OCI-LY7 (cell line): ENCODE data around the gene GFAP. TPM values are rescaled to one million over a fixed set of nuclear protein-coding genes. Genes with fewer than 3 reads are reported as not detected.

Source experiments
- BruUV-seq: library from RNA; stranded (reverse); fragments of 400-500 nt; replicated peaks from 2 replicates; lab custom pipeline; 2021; lab: Mats Ljungman, UMichigan
- CTCF ChIA-PET: fragments of 300-600 bp; sonication (Branson Sonifier 250); formaldehyde crosslinking; loops from one replicate; lab custom pipeline; 2022; ENCODE audit warnings: antibody characterized with exemption; ENCODE audit not compliant: unreplicated experiment; lab: Charles Lee
- POLR2A ChIA-PET: fragments of 300-600 bp; sonication (Branson Sonifier 250); formaldehyde crosslinking; loops from one replicate; lab custom pipeline; 2022; ENCODE audit warnings: antibody characterized with exemption; lab: Charles Lee
- DNase-seq: peaks from one replicate; pipeline ENCODE4 v3.0.0-alpha.2; 2015; ENCODE audit warnings: low spot score
- H2AFZ ChIP-seq: fragments of 200-600 bp; sonication (generic), shearing (Covaris generic); 2 replicates; pipeline ENCODE4 v1.6.1; 2014; ENCODE audit warnings: mild to moderate bottlenecking, antibody characterized with exemption, low read length, moderate library complexity
- H3K27ac ChIP-seq: fragments of 200-600 bp; sonication (generic); 2 replicates; pipeline ENCODE4 v1.5.1; 2014; ENCODE audit warnings: mixed run types, low read depth, mild to moderate bottlenecking, moderate library complexity, low read length, inconsistent platforms; ENCODE audit not compliant: poor library complexity, severe bottlenecking
- H3K36me3 ChIP-seq: fragments of 200-600 bp; sonication (generic); 2 replicates; pipeline ENCODE4 v1.6.1; 2014; ENCODE audit warnings: mild to moderate bottlenecking, antibody characterized with exemption, low read length, moderate library complexity, mixed read lengths; ENCODE audit not compliant: insufficient read depth
- H3K4me1 ChIP-seq: fragments of 200-600 bp; sonication (generic); 2 replicates; pipeline ENCODE4 v1.5.1; 2014; ENCODE audit warnings: mild to moderate bottlenecking, low read length; ENCODE audit not compliant: insufficient read depth, poor library complexity, severe bottlenecking
- H3K4me2 ChIP-seq: fragments of 200-600 bp; sonication (generic); 2 replicates; pipeline ENCODE4 v1.6.1; 2014; ENCODE audit warnings: mild to moderate bottlenecking, low read length
- H3K4me3 ChIP-seq: fragments of 200-600 bp; sonication (generic); 2 replicates; pipeline ENCODE4 v1.5.1; 2014; ENCODE audit warnings: mild to moderate bottlenecking, low read depth, low read length; ENCODE audit not compliant: poor library complexity, severe bottlenecking
- H3K79me2 ChIP-seq: fragments of 200-600 bp; sonication (generic); 2 replicates; pipeline ENCODE4 v1.6.1; 2016; ENCODE audit warnings: low read depth, mild to moderate bottlenecking, low read length, moderate library complexity, mixed read lengths; ENCODE audit not compliant: insufficient read depth
- H3K9me2 ChIP-seq: fragments of 200-600 bp; sonication (generic); 2 replicates; pipeline ENCODE4 v1.6.1; 2016; ENCODE audit warnings: mild to moderate bottlenecking, low read length, mixed read lengths; ENCODE audit not compliant: insufficient read depth
- H3K9me3 ChIP-seq: fragments of 200-600 bp; sonication (generic); 2 replicates; pipeline ENCODE4 v1.6.1; 2014; ENCODE audit warnings: mild to moderate bottlenecking, mixed run types, low read length, mixed read lengths
- H4K20me1 ChIP-seq: fragments of 200-600 bp; sonication (generic); 2 replicates; pipeline ENCODE4 v1.6.1; 2014; ENCODE audit warnings: mild to moderate bottlenecking, antibody characterized with exemption, low read length, moderate library complexity, mixed read lengths; ENCODE audit not compliant: insufficient read depth
- CTCF ChIP-seq: fragments of 200-600 bp; sonication (generic); conservative IDR thresholded peaks from 2 replicates; pipeline ENCODE4 v1.5.1; 2014; ENCODE audit warnings: mild to moderate bottlenecking, antibody characterized with exemption, low read length, moderate library complexity, mixed read lengths
- EZH2phosphoT487 ChIP-seq: fragments of 200-600 bp; sonication (generic); IDR thresholded peaks from 2 replicates; pipeline ENCODE4 v1.6.1; 2018; ENCODE audit warnings: low read depth, borderline replicate concordance, mild to moderate bottlenecking, mixed run types, antibody characterized with exemption, low read length, moderate library complexity, mixed read lengths
- intact Hi-C: fragments of 100-400 bp; cut with micrococcal nuclease; formaldehyde crosslinking; loops from one replicate; pipeline ENCODE4 v1.10.0; 2022; ENCODE audit not compliant: unreplicated experiment
- total RNA-seq, 2 experiments: library from RNA; depleted of rRNA in 1 of 2; stranded (reverse); fragments of >200 nt in 1 of 2; shearing (Covaris generic) in 1 of 2; gene quantifications; 2 replicates each; pipeline ENCODE4 v1.2.3, GENCODE V29; 2014 to 2022

The GFAP gene
- total RNA-seq, 2 experiments from 2014 or later, result not detected

GRCh38 chr17:44925731-44926697 lies 10.7 kb upstream of the GFAP start:
- no peak overlapping the region for H3K4me3 ChIP-seq
- TF ChIP-seq EZH2phosphoT487, result no peak
- no peak for TF ChIP-seq CTCF
- H3K4me2 ChIP-seq, result no peak overlapping the region
- no peaks in the 10 kb centered on the region for H3K9me3 ChIP-seq
- no peak overlapping the region for H3K27ac ChIP-seq
- POLR2A ChIA-PET, result interaction anchor here (0.6 kb wide), 1 partner anchor 101 kb away, joined by 5 read pairs; no protein-coding TSS in a partner anchor
- peaks cover 6% of the 10 kb centered on the region for H3K4me1 ChIP-seq
- H3K9me2 ChIP-seq, result no peaks in the 10 kb centered on the region
- H2AFZ ChIP-seq, result no peak overlapping the region
- BruUV-seq, result no TSS peak
- CTCF ChIA-PET, result no interaction called here
- H3K79me2 ChIP-seq, result no peaks in the 10 kb centered on the region
- H3K36me3 ChIP-seq, result peaks cover 56% of the 10 kb centered on the region
- intact Hi-C loops, result no loop called here
- no peak for DNase-seq
- no peaks in the 10 kb centered on the region for H4K20me1 ChIP-seq

DNA sequence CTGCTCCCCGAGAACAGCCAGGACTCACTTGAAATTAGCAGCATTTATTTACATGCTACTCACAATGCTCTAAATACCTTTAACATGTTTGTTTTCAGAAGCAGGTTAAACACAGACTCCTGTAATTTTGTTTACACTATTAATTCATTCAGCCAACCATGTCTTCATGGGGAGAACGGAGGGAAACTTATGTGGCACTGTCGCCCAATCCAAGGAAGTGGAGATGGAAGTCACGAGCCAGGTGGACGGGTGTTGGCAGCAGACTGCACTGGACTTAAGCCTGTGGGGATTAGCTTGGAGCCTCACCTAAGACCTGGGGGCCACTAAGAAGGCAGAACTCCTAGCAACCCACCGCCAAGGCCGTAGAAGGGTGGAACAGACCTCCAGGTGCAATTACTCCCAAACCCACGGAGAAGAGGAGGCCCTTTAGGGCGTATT lies 8.8 kb upstream of the GFAP start:
- no peak overlapping the region for H3K4me3 ChIP-seq
- ChIA-PET POLR2A (no interaction called here), CTCF (no interaction called here)
- no peak for DNase-seq
- no TSS peak for BruUV-seq
- H3K4me2 ChIP-seq, result no peak overlapping the region
- H3K27ac ChIP-seq, result no peak overlapping the region
- H4K20me1 ChIP-seq, result no peaks in the 10 kb centered on the region
- H2AFZ ChIP-seq, result no peak overlapping the region
- no peaks in the 10 kb centered on the region for H3K9me3 ChIP-seq
- H3K79me2 ChIP-seq, result no peaks in the 10 kb centered on the region
- peaks cover 37% of the 10 kb centered on the region for H3K36me3 ChIP-seq
- H3K9me2 ChIP-seq, result no peaks in the 10 kb centered on the region
- peaks cover 23% of the 10 kb centered on the region for H3K4me1 ChIP-seq
- intact Hi-C loops, result no loop called here
- TF ChIP-seq CTCF (no peak), EZH2phosphoT487 (no peak)
